Ascending aorta (tissue), 2 donors: ENCODE measurements around the gene CACNA1D. TPM values are rescaled to one million over a fixed set of nuclear protein-coding genes. Genes with fewer than 3 reads are reported as not detected.

Experiments
- DNase-seq, 2 donors: peaks; one replicate each; pipeline ENCODE4 v3.0.0-alpha.2; 2019; ENCODE audit warnings: low spot score in 2 of 2
- H3K27ac ChIP-seq, 2 donors: fragments of 200-600 bp; sonication (generic); one replicate each; pipeline ENCODE4 v1.5.1; 2016 to 2017; ENCODE audit warnings: mild to moderate bottlenecking in 1 of 2
- H3K27me3 ChIP-seq: fragments of 200-600 bp; sonication (generic); one replicate; pipeline ENCODE4 v1.5.1; 2017
- H3K36me3 ChIP-seq, 2 donors: fragments of 200-600 bp; sonication (generic); one replicate each; pipeline ENCODE4 v1.5.1; 2016
- H3K4me1 ChIP-seq, 2 donors: fragments of 200-600 bp; sonication (generic); one replicate each; pipeline ENCODE4 v1.5.1; 2016 to 2017; ENCODE audit warnings: mild to moderate bottlenecking in 1 of 2
- H3K4me3 ChIP-seq, 2 donors: fragments of 200-600 bp; sonication (generic); one replicate each; pipeline ENCODE4 v1.5.1; 2016 to 2017; ENCODE audit warnings: mild to moderate bottlenecking in 1 of 2
- H3K9me3 ChIP-seq, 2 donors: fragments of 200-600 bp; sonication (generic); one replicate each; pipeline ENCODE4 v1.5.1; 2016
- CTCF ChIP-seq, 3 experiments: fragments of 200-600 bp in 2 of 3; fragments of 450-650 bp in 1 of 3; sonication (generic) in 2 of 3; IDR thresholded peaks; one replicate each; pipeline ENCODE4 v1.5.1; 2016 to 2019; ENCODE audit warnings: antibody characterized with exemption in 3 of 3, mild to moderate bottlenecking in 1 of 3, moderate library complexity in 1 of 3
- intact Hi-C: fragments of 100-400 bp; cut with DNase I; formaldehyde crosslinking; loops from one replicate; pipeline ENCODE4 v1.15.1; 2023
- total RNA-seq: library from RNA; depleted of rRNA; stranded (reverse); fragments of >200 nt; gene quantifications from one replicate; pipeline ENCODE4 v1.1.0, GENCODE V29; 2016

Gene CACNA1D
- total RNA-seq, 1 donor from 2014 or later = 0.43 TPM

GRCh38 chr3:53828581-53828980 lies 334.2 kb downstream of the CACNA1D start:
- H3K4me1 ChIP-seq = no peaks in the 10 kb centered on the region
- intact Hi-C loops = no loop called here

GRCh38 chr3:53829605-53830004 lies 335.2 kb downstream of the CACNA1D start:
- H3K27ac ChIP-seq = no peak overlapping the region
- H3K4me1 ChIP-seq = no peaks in the 10 kb centered on the region
- no peak for DNase-seq
- intact Hi-C loops = no loop called here
- no peaks in the 10 kb centered on the region for H3K27me3 ChIP-seq
- TF ChIP-seq CTCF (IDR thresholded peaks at IDR 0.05) = no peak
- H3K36me3 ChIP-seq = no peaks in the 10 kb centered on the region
- no peaks in the 10 kb centered on the region for H3K9me3 ChIP-seq
- H3K4me3 ChIP-seq = no peak overlapping the region

More at GRCh38 chr3:53828581-53828980, 334.2 kb downstream of the CACNA1D start:
- no peak for TF ChIP-seq CTCF (IDR thresholded peaks at IDR 0.05)
- Histone ChIP-seq H3K9me3 (no peaks in the 10 kb centered on the region), H3K27me3 (no peaks in the 10 kb centered on the region), H3K27ac (no peak overlapping the region), H3K4me3 (no peak overlapping the region), H3K36me3 (no peaks in the 10 kb centered on the region)
- no peak for DNase-seq

- Histone ChIP-seq H3K27me3 (no peaks in the 10 kb centered on the region), H3K36me3 (no peaks in the 10 kb centered on the region), H3K9me3 (no peaks in the 10 kb centered on the region), H3K4me1 (no peaks in the 10 kb centered on the region), H3K27ac (no peak overlapping the region), H3K4me3 (no peak overlapping the region)
- TF ChIP-seq CTCF (IDR thresholded peaks at IDR 0.05) = no peak
- no peak for DNase-seq
- intact Hi-C loops = no loop called here
Measured at GRCh38 chr3:53830944-53831343, 336.5 kb downstream of the CACNA1D start.

- H3K9me3 ChIP-seq = no peaks in the 10 kb centered on the region
- intact Hi-C loops = no loop called here
- DNase-seq = no peak
- TF ChIP-seq CTCF (IDR thresholded peaks at IDR 0.05) = no peak
- H3K36me3 ChIP-seq = no peaks in the 10 kb centered on the region
- H3K4me1 ChIP-seq = no peaks in the 10 kb centered on the region
- no peaks in the 10 kb centered on the region for H3K27me3 ChIP-seq
- H3K27ac ChIP-seq = no peak overlapping the region
- H3K4me3 ChIP-seq = no peak overlapping the region
Measured at GRCh38 chr3:53833053-53833645, 338.7 kb downstream of the CACNA1D start.

- H3K4me3 ChIP-seq = no peak overlapping the region
- no peak overlapping the region for H3K27ac ChIP-seq
- no peaks in the 10 kb centered on the region for H3K4me1 ChIP-seq
- H3K9me3 ChIP-seq = no peaks in the 10 kb centered on the region
- intact Hi-C loops = no loop called here
- no peak for DNase-seq
- TF ChIP-seq CTCF (IDR thresholded peaks at IDR 0.05) = no peak
- no peaks in the 10 kb centered on the region for H3K36me3 ChIP-seq
- H3K27me3 ChIP-seq = no peaks in the 10 kb centered on the region
Measured at GRCh38 chr3:53833700-53834099, 339.3 kb downstream of the CACNA1D start.
